AG04449 (cell line): Measurements from ENCODE around the gene ARHGAP11B.
"Not testable (repeated sequence)": the region's sequence is repeated elsewhere in the genome, so short reads cannot be mapped to it uniquely, and the experiment has no call there.

Source experiments
- CTCF ChIA-PET: fragments of 350-600 bp; formaldehyde crosslinking; extraction: SDS; loops from one replicate; lab custom pipeline; 2021; ENCODE audit warnings: antibody characterized with exemption; lab: Yijun Ruan, JAX
- POLR2A ChIA-PET: fragments of 400-600, 350-600 bp; formaldehyde crosslinking; extraction: SDS; loops from one replicate; lab custom pipeline; 2020; ENCODE audit warnings: antibody characterized with exemption, inconsistent platforms; lab: Yijun Ruan, JAX
- DNase-seq: peaks from one replicate; pipeline ENCODE4 v3.0.0-alpha.2; 2010; ENCODE audit warnings: low read depth, low spot score
- H3K4me3 ChIP-seq: 2 replicates; pipeline ENCODE4 v1.5.1; 2011; ENCODE audit warnings: low read depth, mild to moderate bottlenecking, control low read depth, low read length
- TF ChIP-seq, protein P1 (sequence below): IDR thresholded peaks from one replicate; pipeline ENCODE4 v1.5.1; 2011; ENCODE audit warnings: mild to moderate bottlenecking, moderate library complexity, low read length, control low read depth, inconsistent platforms; ENCODE audit not compliant: insufficient read depth; ENCODE audit errors: missing control alignments

Gene ARHGAP11B

GRCh38 chr15:30670056-30670455 is 44.1 kb downstream of the ARHGAP11B start:
- TF ChIP-seq, protein P1, sequence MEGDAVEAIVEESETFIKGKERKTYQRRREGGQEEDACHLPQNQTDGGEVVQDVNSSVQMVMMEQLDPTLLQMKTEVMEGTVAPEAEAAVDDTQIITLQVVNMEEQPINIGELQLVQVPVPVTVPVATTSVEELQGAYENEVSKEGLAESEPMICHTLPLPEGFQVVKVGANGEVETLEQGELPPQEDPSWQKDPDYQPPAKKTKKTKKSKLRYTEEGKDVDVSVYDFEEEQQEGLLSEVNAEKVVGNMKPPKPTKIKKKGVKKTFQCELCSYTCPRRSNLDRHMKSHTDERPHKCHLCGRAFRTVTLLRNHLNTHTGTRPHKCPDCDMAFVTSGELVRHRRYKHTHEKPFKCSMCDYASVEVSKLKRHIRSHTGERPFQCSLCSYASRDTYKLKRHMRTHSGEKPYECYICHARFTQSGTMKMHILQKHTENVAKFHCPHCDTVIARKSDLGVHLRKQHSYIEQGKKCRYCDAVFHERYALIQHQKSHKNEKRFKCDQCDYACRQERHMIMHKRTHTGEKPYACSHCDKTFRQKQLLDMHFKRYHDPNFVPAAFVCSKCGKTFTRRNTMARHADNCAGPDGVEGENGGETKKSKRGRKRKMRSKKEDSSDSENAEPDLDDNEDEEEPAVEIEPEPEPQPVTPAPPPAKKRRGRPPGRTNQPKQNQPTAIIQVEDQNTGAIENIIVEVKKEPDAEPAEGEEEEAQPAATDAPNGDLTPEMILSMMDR = no peak
- H3K4me3 ChIP-seq = no peak overlapping the region
- no peak for DNase-seq
- CTCF ChIA-PET = interaction anchor here (0.9 kb wide), 1 partner anchor 189 kb away, joined by 6 read pairs; no protein-coding TSS in a partner anchor
- POLR2A ChIA-PET = no interaction called here

GRCh38 chr15:30671309-30671708 is 45.4 kb downstream of the ARHGAP11B start:
- TF ChIP-seq, protein P1 = no peak
- ChIA-PET POLR2A (no interaction called here), CTCF (interaction anchor here (0.9 to 1.0 kb wide), 2 partner anchors 9 to 11 kb away, joined by 4 read pairs; no protein-coding TSS in a partner anchor)
- no peak overlapping the region for H3K4me3 ChIP-seq
- no peak for DNase-seq

DNA sequence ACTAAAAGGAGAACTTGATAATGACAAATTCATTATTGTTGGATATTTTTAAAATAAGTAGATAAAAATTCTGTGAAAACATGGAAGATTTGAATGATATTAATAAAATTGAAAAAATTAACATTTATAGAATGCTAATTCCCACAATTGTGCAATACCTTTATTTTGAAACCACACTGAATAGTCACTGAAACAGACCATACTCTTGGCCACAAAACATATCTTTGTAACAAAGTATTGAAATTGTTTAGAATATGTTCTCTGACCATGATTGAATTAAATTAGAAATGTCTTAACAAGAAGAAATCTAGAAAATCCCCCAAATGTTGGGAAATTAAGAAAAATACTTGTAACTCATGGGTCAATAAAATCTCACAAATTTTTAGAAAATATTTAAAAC is 49.2 kb downstream of the ARHGAP11B start:
- POLR2A ChIA-PET = no interaction called here
- no peak for DNase-seq
- H3K4me3 ChIP-seq = no peak overlapping the region
- TF ChIP-seq, protein P1 = no peak
- CTCF ChIA-PET = no interaction called here

DNA sequence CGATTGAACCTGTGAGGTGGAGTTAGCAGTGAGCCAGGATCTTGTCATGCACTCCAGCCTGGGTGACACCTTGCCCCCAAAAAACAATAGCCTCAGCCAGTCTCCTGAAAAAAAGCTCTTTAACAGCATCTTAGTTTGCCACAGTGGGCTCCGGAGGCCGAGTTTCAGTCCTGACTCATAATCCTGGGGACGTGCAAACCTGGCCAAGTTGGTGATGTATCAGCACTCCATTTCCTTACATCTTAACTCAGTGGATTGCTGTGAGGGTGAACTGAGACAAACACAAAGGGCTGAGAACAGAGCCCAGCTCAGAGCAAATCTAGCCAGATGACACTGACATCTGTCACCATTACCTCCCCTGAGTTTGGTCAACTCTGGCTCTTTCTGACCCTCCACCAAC is 50.0 kb downstream of the ARHGAP11B start:
- CTCF ChIA-PET, DNase-seq, H3K4me3 ChIP-seq, POLR2A ChIA-PET: not testable (repeated sequence)

- DNase-seq, POLR2A ChIA-PET, CTCF ChIA-PET, H3K4me3 ChIP-seq: not testable (repeated sequence)
These were observed 55.1 kb downstream of the ARHGAP11B start for GRCh38 chr15:30680997-30681396.

- H3K4me3 ChIP-seq, DNase-seq, POLR2A ChIA-PET, CTCF ChIA-PET: not testable (repeated sequence)
These were observed 59.9 kb downstream of the ARHGAP11B start for GRCh38 chr15:30685709-30686285.

DNA sequence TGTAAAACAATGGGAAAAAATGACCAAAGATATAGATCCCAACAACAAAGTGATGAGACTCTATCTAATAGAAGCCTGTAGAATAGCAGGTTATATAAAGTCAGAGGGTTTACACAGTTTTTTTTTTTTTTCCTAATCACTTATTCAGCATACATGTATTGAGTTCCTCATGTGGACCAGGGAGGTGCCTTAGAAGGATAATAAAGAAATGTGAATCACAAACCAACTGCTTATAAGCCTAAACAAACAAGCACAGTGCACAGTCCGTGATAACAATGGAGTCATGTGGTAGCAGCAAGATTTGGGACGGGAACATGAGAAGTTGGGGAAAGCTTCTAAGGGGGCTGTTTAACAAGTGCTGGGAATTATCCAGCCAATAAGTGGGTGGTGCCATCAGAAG is 60.7 kb downstream of the ARHGAP11B start:
- DNase-seq, H3K4me3 ChIP-seq, POLR2A ChIA-PET, CTCF ChIA-PET: not testable (repeated sequence)
